GM11168 (cell line): ENCODE measurements around the gene TEX26.

Source experiments
- in situ Hi-C: fragments of 300-500 bp; cut with MboI; formaldehyde crosslinking; loops from one replicate; pipeline ENCODE4 v1.12.0; 2022; ENCODE audit warnings: low sequenced_read_pairs; ENCODE audit not compliant: unreplicated experiment

TEX26 gene

GRCh38 chr13:30972888-30973377, 40.5 kb downstream of the TEX26 start:
- in situ Hi-C loops: no loop called here

GRCh38 chr13:30974350-30974749, 41.9 kb downstream of the TEX26 start:
- in situ Hi-C loops: no loop called here

- in situ Hi-C loops: no loop called here
Observed at GRCh38 chr13:30976025-30976424, 43.6 kb downstream of the TEX26 start.

GRCh38 chr13:30978981-30979956, 46.8 kb downstream of the TEX26 start:
- in situ Hi-C loops: no loop called here

- in situ Hi-C loops: no loop called here
Observed at GRCh38 chr13:30982506-30982905, 50.0 kb downstream of the TEX26 start.

GRCh38 chr13:30982906-30983305, 50.5 kb downstream of the TEX26 start:
- in situ Hi-C loops: no loop called here

GRCh38 chr13:30983431-30983830, 51.0 kb downstream of the TEX26 start:
- in situ Hi-C loops: no loop called here

GRCh38 chr13:30984620-30985019, 52.2 kb downstream of the TEX26 start:
- in situ Hi-C loops: loop anchor here (5.0 kb wide), 1 partner anchor 58 kb away; no protein-coding TSS in a partner anchor

- in situ Hi-C loops: loop anchor here (5.0 kb wide), 1 partner anchor 57 kb away; no protein-coding TSS in a partner anchor
Observed at GRCh38 chr13:30985637-30986205, 53.3 kb downstream of the TEX26 start.

GRCh38 chr13:30991184-30991583, 58.7 kb downstream of the TEX26 start:
- in situ Hi-C loops: no loop called here

- in situ Hi-C loops: no loop called here
Observed at GRCh38 chr13:30991922-30992321, 59.5 kb downstream of the TEX26 start.

GRCh38 chr13:30995331-30995730, 62.9 kb downstream of the TEX26 start:
- in situ Hi-C loops: no loop called here

- in situ Hi-C loops: no loop called here
Observed at GRCh38 chr13:30997697-30998096, 65.2 kb downstream of the TEX26 start.

GRCh38 chr13:30998136-30999088, 66.0 kb downstream of the TEX26 start:
- in situ Hi-C loops: no loop called here

- in situ Hi-C loops: no loop called here
Observed at GRCh38 chr13:31000889-31001288, 68.4 kb downstream of the TEX26 start.

GRCh38 chr13:31001647-31002046, 69.2 kb downstream of the TEX26 start:
- in situ Hi-C loops: no loop called here

GRCh38 chr13:31005066-31005465, 72.6 kb downstream of the TEX26 start:
- in situ Hi-C loops: no loop called here

GRCh38 chr13:31007417-31007816, 75.0 kb downstream of the TEX26 start:
- in situ Hi-C loops: no loop called here

- in situ Hi-C loops: no loop called here
Observed at GRCh38 chr13:31008400-31009115, 76.1 kb downstream of the TEX26 start.

GRCh38 chr13:31009166-31009565, 76.7 kb downstream of the TEX26 start:
- in situ Hi-C loops: no loop called here
